Tibial artery (tissue), 4 donors: ENCODE data around the gene SDHC.
A peak's percentile ranks its signal among the peaks of the same experiment; 100 is the strongest.

ENCODE experiments used
- DNase-seq, 2 donors: peaks; one replicate each; pipeline ENCODE4 v3.0.0-alpha.2; 2019
- H3K27ac ChIP-seq, 2 donors: fragments of 200-600 bp; sonication (generic) in 1 of 2; 1 replicate in 1 of 2; 2 replicates in 1 of 2; pipeline ENCODE4 v1.5.1; 2018 to 2019; ENCODE audit warnings: mild to moderate bottlenecking in 1 of 2
- H3K27me3 ChIP-seq, 2 donors: fragments of 200-600 bp; sonication (generic) in 1 of 2; one replicate each; pipeline versions ENCODE4 v1.5.1 to v1.6.0; 2016 to 2019
- H3K36me3 ChIP-seq, 3 donors: fragments of 200-600 bp; sonication (generic) in 2 of 3; one replicate each; pipeline ENCODE4 v1.5.1; 2016 to 2019; ENCODE audit warnings: mild to moderate bottlenecking in 2 of 3
- H3K4me1 ChIP-seq, 4 donors: fragments of 200-600 bp; sonication (generic) in 2 of 4; 1 replicate in 3 of 4; 2 replicates in 1 of 4; pipeline ENCODE4 v1.5.1; 2016 to 2019
- H3K4me3 ChIP-seq, 2 donors: fragments of 200-600 bp; sonication (generic) in 1 of 2; 1 replicate in 1 of 2; 2 replicates in 1 of 2; pipeline ENCODE4 v1.5.1; 2018 to 2019; ENCODE audit warnings: mild to moderate bottlenecking in 2 of 2
- H3K9me3 ChIP-seq, 3 donors: fragments of 200-600 bp; sonication (generic) in 1 of 3; one replicate each; pipeline ENCODE4 v1.5.1; 2016 to 2019
- intact Hi-C: fragments of 100-400 bp; cut with DNase I; formaldehyde crosslinking; loops from one replicate; pipeline ENCODE4 v1.15.0; 2023; ENCODE audit warnings: low total_unique reads
- TF ChIP-seq, protein P1 (sequence below), 2 experiments: fragments of 200-600 bp in 1 of 2; fragments of 450-650 bp in 1 of 2; IDR thresholded peaks; one replicate each; pipeline ENCODE4 v1.5.1; 2017 to 2019; ENCODE audit warnings: antibody characterized with exemption in 2 of 2, mild to moderate bottlenecking in 1 of 2, moderate library complexity in 1 of 2

The SDHC gene, protein sequence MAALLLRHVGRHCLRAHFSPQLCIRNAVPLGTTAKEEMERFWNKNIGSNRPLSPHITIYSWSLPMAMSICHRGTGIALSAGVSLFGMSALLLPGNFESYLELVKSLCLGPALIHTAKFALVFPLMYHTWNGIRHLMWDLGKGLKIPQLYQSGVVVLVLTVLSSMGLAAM

GRCh38 chr1:161314201-161314981 is at the start of gene SDHC:
TSS of gene SDHC (plus strand) at chr1:161314381. CDS start at chr1:161314406, 25 bp downstream.
- H3K4me3 ChIP-seq, result peak within 1 kb of the TSS; percentile 80 to 96
- H3K9me3 ChIP-seq, result no peaks in the 10 kb centered on the region
- TF ChIP-seq, protein P1, sequence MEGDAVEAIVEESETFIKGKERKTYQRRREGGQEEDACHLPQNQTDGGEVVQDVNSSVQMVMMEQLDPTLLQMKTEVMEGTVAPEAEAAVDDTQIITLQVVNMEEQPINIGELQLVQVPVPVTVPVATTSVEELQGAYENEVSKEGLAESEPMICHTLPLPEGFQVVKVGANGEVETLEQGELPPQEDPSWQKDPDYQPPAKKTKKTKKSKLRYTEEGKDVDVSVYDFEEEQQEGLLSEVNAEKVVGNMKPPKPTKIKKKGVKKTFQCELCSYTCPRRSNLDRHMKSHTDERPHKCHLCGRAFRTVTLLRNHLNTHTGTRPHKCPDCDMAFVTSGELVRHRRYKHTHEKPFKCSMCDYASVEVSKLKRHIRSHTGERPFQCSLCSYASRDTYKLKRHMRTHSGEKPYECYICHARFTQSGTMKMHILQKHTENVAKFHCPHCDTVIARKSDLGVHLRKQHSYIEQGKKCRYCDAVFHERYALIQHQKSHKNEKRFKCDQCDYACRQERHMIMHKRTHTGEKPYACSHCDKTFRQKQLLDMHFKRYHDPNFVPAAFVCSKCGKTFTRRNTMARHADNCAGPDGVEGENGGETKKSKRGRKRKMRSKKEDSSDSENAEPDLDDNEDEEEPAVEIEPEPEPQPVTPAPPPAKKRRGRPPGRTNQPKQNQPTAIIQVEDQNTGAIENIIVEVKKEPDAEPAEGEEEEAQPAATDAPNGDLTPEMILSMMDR (IDR thresholded peaks at IDR 0.05), result no peak
- peaks cover 0 to 9% (median 0%) of the 10 kb centered on the region in 3 donors for H3K36me3 ChIP-seq
- intact Hi-C loops, result no loop called here
- peaks cover 0 to 6% of the 10 kb centered on the region in 2 donors for H3K27me3 ChIP-seq
- H3K4me1 ChIP-seq, result peaks cover 0 to 17% (median 12%) of the 10 kb centered on the region in 4 donors
- peak; percentile 86 to 94 for DNase-seq
- H3K27ac ChIP-seq, result peak within 1 kb of the TSS; percentile 89 to 91

DNA sequence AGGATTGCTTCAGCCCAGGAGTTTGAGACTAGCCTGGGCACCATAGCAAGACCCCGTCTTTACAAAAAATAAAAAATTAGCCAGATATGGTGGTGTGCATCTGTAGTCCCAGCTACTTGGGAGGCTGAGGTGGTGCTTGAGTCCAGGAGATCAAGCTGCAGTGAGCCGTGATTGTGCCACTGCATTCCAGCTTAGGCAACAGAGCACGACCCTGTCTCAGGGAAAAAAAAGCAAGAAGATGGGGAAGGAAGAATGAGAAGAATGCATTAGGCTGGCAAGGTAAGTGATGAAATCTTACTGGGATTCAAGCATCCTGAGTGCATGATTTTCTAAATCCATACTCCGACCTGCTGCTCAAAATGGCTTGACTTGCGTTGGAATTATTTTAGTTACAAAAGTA is 48.9 kb upstream of the SDHC start:
- intact Hi-C loops, result no loop called here
- Histone ChIP-seq H3K27ac (no peak overlapping the region), H3K4me3 (no peak overlapping the region), H3K27me3 (peaks cover 0 to 28% of the 10 kb centered on the region in 2 donors), H3K36me3 (no peaks in the 10 kb centered on the region), H3K4me1 (no peaks in the 10 kb centered on the region), H3K9me3 (no peaks in the 10 kb centered on the region)
- no peak for DNase-seq
- TF ChIP-seq, protein P1 (IDR thresholded peaks at IDR 0.05), result no peak

DNA sequence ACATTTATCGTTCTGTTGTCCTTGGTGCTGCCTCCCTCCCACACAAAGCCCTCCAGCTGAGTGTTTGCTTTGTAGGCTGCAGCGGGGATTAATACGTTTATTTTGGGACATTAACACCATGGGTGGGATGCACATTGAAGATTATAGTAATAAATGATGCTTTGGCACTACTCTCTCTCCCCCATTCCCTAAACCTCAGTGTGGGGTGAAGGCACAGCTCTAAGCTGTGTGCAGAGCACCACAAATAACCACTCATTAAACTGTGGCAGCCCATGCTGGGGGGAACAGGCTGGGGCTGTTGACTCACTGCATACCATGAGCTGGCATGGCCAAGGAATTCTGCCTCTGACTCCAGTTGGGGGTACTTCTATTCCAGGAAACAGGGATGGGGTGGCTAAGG is 48.0 kb upstream of the SDHC start:
- H3K4me3 ChIP-seq, result no peak overlapping the region
- no peaks in the 10 kb centered on the region for H3K9me3 ChIP-seq
- H3K4me1 ChIP-seq, result no peaks in the 10 kb centered on the region
- DNase-seq, result no peak
- peaks cover 0 to 19% of the 10 kb centered on the region in 2 donors for H3K27me3 ChIP-seq
- H3K36me3 ChIP-seq, result no peaks in the 10 kb centered on the region
- intact Hi-C loops, result no loop called here
- TF ChIP-seq, protein P1 (IDR thresholded peaks at IDR 0.05), result no peak
- no peak overlapping the region for H3K27ac ChIP-seq

- H3K4me1 ChIP-seq, result no peaks in the 10 kb centered on the region
- no peaks in the 10 kb centered on the region for H3K9me3 ChIP-seq
- no peak overlapping the region for H3K27ac ChIP-seq
- no peak overlapping the region for H3K4me3 ChIP-seq
- TF ChIP-seq, protein P1 (IDR thresholded peaks at IDR 0.05), result no peak
- H3K27me3 ChIP-seq, result peaks cover 0 to 13% of the 10 kb centered on the region in 2 donors
- intact Hi-C loops, result no loop called here
- no peak for DNase-seq
- no peaks in the 10 kb centered on the region for H3K36me3 ChIP-seq
These were observed 47.3 kb upstream of the SDHC start for GRCh38 chr1:161266836-161267235.

- no peaks in the 10 kb centered on the region for H3K4me1 ChIP-seq
- TF ChIP-seq, protein P1 (IDR thresholded peaks at IDR 0.05), result no peak
- no peaks in the 10 kb centered on the region for H3K36me3 ChIP-seq
- DNase-seq, result no peak
- peaks cover 0 to 12% of the 10 kb centered on the region in 2 donors for H3K27me3 ChIP-seq
- H3K4me3 ChIP-seq, result no peak overlapping the region
- H3K9me3 ChIP-seq, result no peaks in the 10 kb centered on the region
- no peak overlapping the region for H3K27ac ChIP-seq
- intact Hi-C loops, result no loop called here
These were observed 46.9 kb upstream of the SDHC start for GRCh38 chr1:161267321-161267720.
